ENCODE data around the gene RAB3C.

DNA sequence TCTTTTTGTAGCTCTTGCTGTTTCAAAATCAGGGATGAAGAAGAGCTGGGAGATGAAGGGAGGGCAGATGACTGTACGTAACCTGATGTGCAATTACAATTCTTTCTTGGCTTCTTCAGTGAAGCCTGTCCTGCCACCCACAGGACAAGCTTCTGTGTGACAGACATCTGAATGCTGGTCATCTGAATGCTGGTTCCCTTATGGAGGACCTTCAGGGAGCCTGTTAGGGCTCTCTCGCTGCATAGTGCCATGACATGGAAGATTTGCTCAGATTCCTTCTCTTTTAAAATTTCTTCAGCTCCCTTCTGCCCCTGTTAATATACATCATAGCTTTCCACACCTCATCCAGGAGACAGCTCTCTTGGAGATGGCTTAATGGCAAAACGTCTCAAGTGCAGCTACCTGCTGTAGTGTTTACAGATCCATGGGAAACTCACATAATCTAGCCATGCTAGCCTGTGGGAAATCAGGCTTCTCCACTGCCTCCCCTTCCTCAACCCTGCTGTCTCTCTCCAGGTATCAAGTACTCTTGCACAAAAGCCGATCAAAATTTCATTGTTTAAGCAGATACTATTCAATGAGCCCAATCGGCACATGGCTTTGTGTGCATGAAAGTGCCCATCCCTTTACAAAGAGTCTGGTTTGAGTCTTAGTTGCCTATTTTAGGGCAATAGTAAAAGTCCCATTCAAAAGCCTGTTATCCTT is 134.6 kb downstream of the RAB3C start:
- TF ChIP-seq, protein P1, sequence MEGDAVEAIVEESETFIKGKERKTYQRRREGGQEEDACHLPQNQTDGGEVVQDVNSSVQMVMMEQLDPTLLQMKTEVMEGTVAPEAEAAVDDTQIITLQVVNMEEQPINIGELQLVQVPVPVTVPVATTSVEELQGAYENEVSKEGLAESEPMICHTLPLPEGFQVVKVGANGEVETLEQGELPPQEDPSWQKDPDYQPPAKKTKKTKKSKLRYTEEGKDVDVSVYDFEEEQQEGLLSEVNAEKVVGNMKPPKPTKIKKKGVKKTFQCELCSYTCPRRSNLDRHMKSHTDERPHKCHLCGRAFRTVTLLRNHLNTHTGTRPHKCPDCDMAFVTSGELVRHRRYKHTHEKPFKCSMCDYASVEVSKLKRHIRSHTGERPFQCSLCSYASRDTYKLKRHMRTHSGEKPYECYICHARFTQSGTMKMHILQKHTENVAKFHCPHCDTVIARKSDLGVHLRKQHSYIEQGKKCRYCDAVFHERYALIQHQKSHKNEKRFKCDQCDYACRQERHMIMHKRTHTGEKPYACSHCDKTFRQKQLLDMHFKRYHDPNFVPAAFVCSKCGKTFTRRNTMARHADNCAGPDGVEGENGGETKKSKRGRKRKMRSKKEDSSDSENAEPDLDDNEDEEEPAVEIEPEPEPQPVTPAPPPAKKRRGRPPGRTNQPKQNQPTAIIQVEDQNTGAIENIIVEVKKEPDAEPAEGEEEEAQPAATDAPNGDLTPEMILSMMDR (IDR thresholded peaks at IDR 0.05) = no peak
- no peak for TF ChIP-seq POLR2A (IDR thresholded peaks at IDR 0.05)
